HG03520 (cell line): Measurements from ENCODE around the gene DUS1L.

Experiments
- ATAC-seq: cut with Tn5 transposase; IDR thresholded peaks from one replicate; pipeline ENCODE4 v1.9.1; 2021; ENCODE audit warnings: mild to moderate bottlenecking, moderate library complexity; ENCODE audit not compliant: unreplicated experiment

Gene DUS1L

GRCh38 chr17:82101301-82101715 is 35.7 kb upstream of the DUS1L start:
- no peak for ATAC-seq

GRCh38 chr17:82100502-82101298 is 35.1 kb upstream of the DUS1L start:
- no peak for ATAC-seq

GRCh38 chr17:82098939-82099763 is 33.5 kb upstream of the DUS1L start:
- ATAC-seq: peak; percentile 3

GRCh38 chr17:82098169-82098938 is 32.8 kb upstream of the DUS1L start, which contains the start of gene FASN:
Gene FASN (minus strand): TSS chr17:82098236. CDS start chr17:82096445, 1,791 bp downstream.
- ATAC-seq: peak; percentile 59

GRCh38 chr17:82097919-82098168 is 32.2 kb upstream of the DUS1L start:
- ATAC-seq: no peak

GRCh38 chr17:82097184-82097918 is 31.7 kb upstream of the DUS1L start:
- no peak for ATAC-seq

- no peak for ATAC-seq
These were observed 31.1 kb upstream of the DUS1L start for GRCh38 chr17:82096709-82097183.

GRCh38 chr17:82095777-82096708 is 30.4 kb upstream of the DUS1L start:
- no peak for ATAC-seq

- no peak for ATAC-seq
These were observed 29.6 kb upstream of the DUS1L start for GRCh38 chr17:82094931-82095776.

GRCh38 chr17:82092995-82093751 is 27.6 kb upstream of the DUS1L start:
- no peak for ATAC-seq

- no peak for ATAC-seq
These were observed 27.0 kb upstream of the DUS1L start for GRCh38 chr17:82092628-82092994.

GRCh38 chr17:82092094-82092586 is 26.5 kb upstream of the DUS1L start:
- ATAC-seq: no peak

- no peak for ATAC-seq
These were observed 25.9 kb upstream of the DUS1L start for GRCh38 chr17:82091264-82092066.

GRCh38 chr17:82090549-82091263 is 25.1 kb upstream of the DUS1L start:
- ATAC-seq: no peak

- no peak for ATAC-seq
These were observed 24.3 kb upstream of the DUS1L start for GRCh38 chr17:82089723-82090548.
